OCI-LY7 (cell line): ENCODE results near the gene SYT7. TPM values are rescaled to one million over a fixed set of nuclear protein-coding genes. Genes with fewer than 3 reads are reported as not detected.

ENCODE experiments used
- BruUV-seq: library from RNA; stranded (reverse); fragments of 400-500 nt; replicated peaks from 2 replicates; lab custom pipeline; 2021; lab: Mats Ljungman, UMichigan
- CTCF ChIA-PET: fragments of 300-600 bp; sonication (Branson Sonifier 250); formaldehyde crosslinking; loops from one replicate; lab custom pipeline; 2022; ENCODE audit warnings: antibody characterized with exemption; ENCODE audit not compliant: unreplicated experiment; lab: Charles Lee
- POLR2A ChIA-PET: fragments of 300-600 bp; sonication (Branson Sonifier 250); formaldehyde crosslinking; loops from one replicate; lab custom pipeline; 2022; ENCODE audit warnings: antibody characterized with exemption; lab: Charles Lee
- DNase-seq: peaks from one replicate; pipeline ENCODE4 v3.0.0-alpha.2; 2015; ENCODE audit warnings: low spot score
- H2AFZ ChIP-seq: fragments of 200-600 bp; sonication (generic), shearing (Covaris generic); 2 replicates; pipeline ENCODE4 v1.6.1; 2014; ENCODE audit warnings: mild to moderate bottlenecking, antibody characterized with exemption, low read length, moderate library complexity
- H3K27ac ChIP-seq: fragments of 200-600 bp; sonication (generic); 2 replicates; pipeline ENCODE4 v1.5.1; 2014; ENCODE audit warnings: mixed run types, low read depth, mild to moderate bottlenecking, moderate library complexity, low read length, inconsistent platforms; ENCODE audit not compliant: poor library complexity, severe bottlenecking
- H3K36me3 ChIP-seq: fragments of 200-600 bp; sonication (generic); 2 replicates; pipeline ENCODE4 v1.6.1; 2014; ENCODE audit warnings: mild to moderate bottlenecking, antibody characterized with exemption, low read length, moderate library complexity, mixed read lengths; ENCODE audit not compliant: insufficient read depth
- H3K4me1 ChIP-seq: fragments of 200-600 bp; sonication (generic); 2 replicates; pipeline ENCODE4 v1.5.1; 2014; ENCODE audit warnings: mild to moderate bottlenecking, low read length; ENCODE audit not compliant: insufficient read depth, poor library complexity, severe bottlenecking
- H3K4me2 ChIP-seq: fragments of 200-600 bp; sonication (generic); 2 replicates; pipeline ENCODE4 v1.6.1; 2014; ENCODE audit warnings: mild to moderate bottlenecking, low read length
- H3K4me3 ChIP-seq: fragments of 200-600 bp; sonication (generic); 2 replicates; pipeline ENCODE4 v1.5.1; 2014; ENCODE audit warnings: mild to moderate bottlenecking, low read depth, low read length; ENCODE audit not compliant: poor library complexity, severe bottlenecking
- H3K79me2 ChIP-seq: fragments of 200-600 bp; sonication (generic); 2 replicates; pipeline ENCODE4 v1.6.1; 2016; ENCODE audit warnings: low read depth, mild to moderate bottlenecking, low read length, moderate library complexity, mixed read lengths; ENCODE audit not compliant: insufficient read depth
- H3K9me2 ChIP-seq: fragments of 200-600 bp; sonication (generic); 2 replicates; pipeline ENCODE4 v1.6.1; 2016; ENCODE audit warnings: mild to moderate bottlenecking, low read length, mixed read lengths; ENCODE audit not compliant: insufficient read depth
- H3K9me3 ChIP-seq: fragments of 200-600 bp; sonication (generic); 2 replicates; pipeline ENCODE4 v1.6.1; 2014; ENCODE audit warnings: mild to moderate bottlenecking, mixed run types, low read length, mixed read lengths
- H4K20me1 ChIP-seq: fragments of 200-600 bp; sonication (generic); 2 replicates; pipeline ENCODE4 v1.6.1; 2014; ENCODE audit warnings: mild to moderate bottlenecking, antibody characterized with exemption, low read length, moderate library complexity, mixed read lengths; ENCODE audit not compliant: insufficient read depth
- EZH2phosphoT487 ChIP-seq: fragments of 200-600 bp; sonication (generic); IDR thresholded peaks from 2 replicates; pipeline ENCODE4 v1.6.1; 2018; ENCODE audit warnings: low read depth, borderline replicate concordance, mild to moderate bottlenecking, mixed run types, antibody characterized with exemption, low read length, moderate library complexity, mixed read lengths
- intact Hi-C: fragments of 100-400 bp; cut with micrococcal nuclease; formaldehyde crosslinking; loops from one replicate; pipeline ENCODE4 v1.10.0; 2022; ENCODE audit not compliant: unreplicated experiment
- total RNA-seq, 2 experiments: library from RNA; depleted of rRNA in 1 of 2; stranded (reverse); fragments of >200 nt in 1 of 2; shearing (Covaris generic) in 1 of 2; gene quantifications; 2 replicates each; pipeline ENCODE4 v1.2.3, GENCODE V29; 2014 to 2022
- TF ChIP-seq, protein P1 (sequence below): fragments of 200-600 bp; sonication (generic); conservative IDR thresholded peaks from 2 replicates; pipeline ENCODE4 v1.5.1; 2014; ENCODE audit warnings: mild to moderate bottlenecking, antibody characterized with exemption, low read length, moderate library complexity, mixed read lengths

The SYT7 gene
- total RNA-seq, 2 experiments from 2014 or later, result not detected

GRCh38 chr11:61549662-61550568 is 31.0 kb downstream of the SYT7 start:
- Histone ChIP-seq H4K20me1 (no peaks in the 10 kb centered on the region), H3K4me2 (no peak overlapping the region), H3K79me2 (no peaks in the 10 kb centered on the region), H3K4me1 (no peaks in the 10 kb centered on the region), H3K4me3 (no peak overlapping the region), H3K27ac (no peak overlapping the region), H3K36me3 (no peaks in the 10 kb centered on the region), H3K9me2 (no peaks in the 10 kb centered on the region), H3K9me3 (no peaks in the 10 kb centered on the region), H2AFZ (no peak overlapping the region)
- no TSS peak for BruUV-seq
- POLR2A ChIA-PET, result interaction anchor here (0.7 kb wide), 1 partner anchor 189 kb away, joined by 5 read pairs; no protein-coding TSS in a partner anchor
- intact Hi-C loops, result no loop called here
- CTCF ChIA-PET, result no interaction called here
- no peak for DNase-seq
- TF ChIP-seq EZH2phosphoT487, result no peak
- TF ChIP-seq, protein P1, sequence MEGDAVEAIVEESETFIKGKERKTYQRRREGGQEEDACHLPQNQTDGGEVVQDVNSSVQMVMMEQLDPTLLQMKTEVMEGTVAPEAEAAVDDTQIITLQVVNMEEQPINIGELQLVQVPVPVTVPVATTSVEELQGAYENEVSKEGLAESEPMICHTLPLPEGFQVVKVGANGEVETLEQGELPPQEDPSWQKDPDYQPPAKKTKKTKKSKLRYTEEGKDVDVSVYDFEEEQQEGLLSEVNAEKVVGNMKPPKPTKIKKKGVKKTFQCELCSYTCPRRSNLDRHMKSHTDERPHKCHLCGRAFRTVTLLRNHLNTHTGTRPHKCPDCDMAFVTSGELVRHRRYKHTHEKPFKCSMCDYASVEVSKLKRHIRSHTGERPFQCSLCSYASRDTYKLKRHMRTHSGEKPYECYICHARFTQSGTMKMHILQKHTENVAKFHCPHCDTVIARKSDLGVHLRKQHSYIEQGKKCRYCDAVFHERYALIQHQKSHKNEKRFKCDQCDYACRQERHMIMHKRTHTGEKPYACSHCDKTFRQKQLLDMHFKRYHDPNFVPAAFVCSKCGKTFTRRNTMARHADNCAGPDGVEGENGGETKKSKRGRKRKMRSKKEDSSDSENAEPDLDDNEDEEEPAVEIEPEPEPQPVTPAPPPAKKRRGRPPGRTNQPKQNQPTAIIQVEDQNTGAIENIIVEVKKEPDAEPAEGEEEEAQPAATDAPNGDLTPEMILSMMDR, result no peak

DNA sequence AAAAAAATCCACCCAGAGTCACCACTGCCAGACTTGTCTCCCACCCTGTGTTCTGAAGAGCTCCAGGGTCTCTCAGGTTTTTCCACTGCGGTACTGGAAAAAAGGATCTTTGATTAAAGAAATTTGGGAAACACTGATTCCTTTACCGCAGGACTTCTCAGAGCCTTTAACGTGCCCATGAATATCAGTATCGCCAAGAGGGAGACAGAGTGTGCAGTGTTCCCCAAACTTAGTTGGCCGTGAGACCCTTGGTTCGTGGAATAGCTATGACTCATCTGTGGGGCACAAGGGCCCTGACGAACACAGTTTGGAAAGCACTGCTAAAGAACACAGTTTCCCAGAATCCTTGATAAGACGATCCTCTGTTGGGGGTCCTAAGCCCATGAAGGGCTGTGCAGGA is 31.7 kb downstream of the SYT7 start:
- POLR2A ChIA-PET, result no interaction called here
- CTCF ChIA-PET, result no interaction called here
- intact Hi-C loops, result no loop called here
- Histone ChIP-seq H3K9me2 (no peaks in the 10 kb centered on the region), H3K4me3 (no peak overlapping the region), H3K79me2 (no peaks in the 10 kb centered on the region), H2AFZ (no peak overlapping the region), H3K27ac (no peak overlapping the region), H3K4me1 (no peaks in the 10 kb centered on the region), H3K4me2 (no peak overlapping the region), H3K36me3 (no peaks in the 10 kb centered on the region), H4K20me1 (no peaks in the 10 kb centered on the region), H3K9me3 (no peaks in the 10 kb centered on the region)
- BruUV-seq, result no TSS peak
- DNase-seq, result no peak
- no peak for TF ChIP-seq EZH2phosphoT487
- TF ChIP-seq, protein P1, result no peak

DNA sequence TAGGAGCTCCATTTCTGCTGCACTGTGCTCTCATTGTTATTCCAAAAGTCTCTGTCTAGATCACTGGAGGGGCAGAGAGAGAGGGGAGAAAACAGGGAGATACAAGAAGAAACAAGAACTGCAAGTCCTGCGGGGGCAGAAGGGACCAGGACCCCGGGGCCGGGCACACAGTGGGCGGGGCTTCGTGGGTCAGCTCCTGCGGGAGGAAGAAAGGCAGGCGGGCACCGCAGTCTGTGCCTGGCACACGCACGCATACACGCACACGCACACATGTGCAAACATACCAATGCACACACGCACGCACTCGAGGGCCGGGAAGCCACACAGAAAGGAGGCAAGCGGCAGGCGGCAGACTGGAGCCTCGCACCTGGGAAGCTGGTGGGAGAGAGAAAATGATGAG is 33.6 kb downstream of the SYT7 start:
- CTCF ChIA-PET, result interaction anchor here (1.0 kb wide), 1 partner anchor 20 kb away, joined by 3 read pairs; no protein-coding TSS in a partner anchor
- H3K4me3 ChIP-seq, result no peak overlapping the region
- H3K9me2 ChIP-seq, result no peaks in the 10 kb centered on the region
- H3K79me2 ChIP-seq, result no peaks in the 10 kb centered on the region
- H4K20me1 ChIP-seq, result no peaks in the 10 kb centered on the region
- H3K4me1 ChIP-seq, result no peaks in the 10 kb centered on the region
- no peak for DNase-seq
- H3K4me2 ChIP-seq, result no peak overlapping the region
- H3K27ac ChIP-seq, result no peak overlapping the region
- TF ChIP-seq EZH2phosphoT487, result no peak
- TF ChIP-seq, protein P1, result no peak
- no TSS peak for BruUV-seq
- intact Hi-C loops, result no loop called here
- no peak overlapping the region for H2AFZ ChIP-seq
- H3K36me3 ChIP-seq, result no peaks in the 10 kb centered on the region
- POLR2A ChIA-PET, result no interaction called here
- no peaks in the 10 kb centered on the region for H3K9me3 ChIP-seq
